Sigmoid colon (tissue), 7 donors: ENCODE measurements around the gene SPATS2L. TPM values are rescaled to one million over a fixed set of nuclear protein-coding genes. Genes with fewer than 3 reads are reported as not detected.

Source experiments
- DNase-seq: peaks from one replicate; pipeline ENCODE4 v3.0.0-alpha.2; 2019
- H3K27ac ChIP-seq, 4 donors: fragments of 200-600 bp; sonication (generic); one replicate each; pipeline ENCODE4 v1.5.1; 2016 to 2019; ENCODE audit warnings: mild to moderate bottlenecking in 1 of 4
- H3K27me3 ChIP-seq, 3 donors: fragments of 200-600 bp; sonication (generic); one replicate each; pipeline ENCODE4 v1.5.1; 2019; ENCODE audit warnings: mild to moderate bottlenecking in 1 of 3
- H3K36me3 ChIP-seq, 4 donors: fragments of 200-600 bp; sonication (generic); one replicate each; pipeline ENCODE4 v1.5.1; 2016 to 2019
- H3K4me1 ChIP-seq, 4 donors: fragments of 200-600 bp; sonication (generic); one replicate each; pipeline ENCODE4 v1.5.1; 2017 to 2019
- H3K4me3 ChIP-seq, 4 donors: fragments of 200-600 bp; sonication (generic); one replicate each; pipeline ENCODE4 v1.5.1; 2017 to 2019; ENCODE audit warnings: mild to moderate bottlenecking in 2 of 4, moderate library complexity in 1 of 4
- H3K9me3 ChIP-seq, 4 donors: fragments of 200-600 bp in 3 of 4; sonication (generic) in 3 of 4; one replicate each; pipeline versions ENCODE4 v1.5.1 to v1.6.1; 2013 to 2019
- EP300 ChIP-seq, 4 donors: sonication (generic); formaldehyde crosslinking; IDR thresholded peaks; one replicate each; pipeline ENCODE4 v1.6.1; 2017; ENCODE audit warnings: antibody characterized with exemption in 4 of 4
- POLR2A ChIP-seq, 2 donors: fragments of 450-650 bp; IDR thresholded peaks; one replicate each; pipeline ENCODE4 v1.6.1; 2016; ENCODE audit warnings: antibody characterized with exemption in 2 of 2, mild to moderate bottlenecking in 2 of 2, moderate library complexity in 2 of 2
- POLR2AphosphoS5 ChIP-seq, 4 donors: sonication (generic); formaldehyde crosslinking; IDR thresholded peaks; one replicate each; pipeline ENCODE4 v1.6.1; 2017; ENCODE audit warnings: antibody characterized with exemption in 4 of 4
- WGBS, 2 donors: extraction: QIAGEN DNeasy Blood & Tissue Kit; methylation state at CpG; one replicate each; pipeline ENCODE4 v1.1.7; 2013; 5-methylcytosine and 5-hydroxymethylcytosine counted together
- intact Hi-C: fragments of 100-400 bp; cut with DNase I; formaldehyde crosslinking; loops from one replicate; pipeline ENCODE4 v1.15.1; 2023
- polyA plus RNA-seq, 3 donors: library from polyadenylated mRNA; stranded (reverse); fragments of 200-250 nt; gene quantifications; one replicate each; pipeline ENCODE4 v1.2.3, GENCODE V29; 2013
- total RNA-seq, 4 donors: library from RNA; depleted of rRNA; stranded (reverse); fragments of >200 nt; gene quantifications; one replicate each; pipeline ENCODE4 v1.1.0, GENCODE V29; 2016
- TF ChIP-seq, protein P1 (sequence below), 4 experiments: fragments of 450-650 bp in 3 of 4; fragments of 200-600 bp in 1 of 4; IDR thresholded peaks; one replicate each; pipeline ENCODE4 v1.5.1; 2016 to 2019; ENCODE audit warnings: antibody characterized with exemption in 4 of 4, mild to moderate bottlenecking in 3 of 4, moderate library complexity in 2 of 4
- donor health status: healthy with polysubstance abuse.
- donor health status: Bipolar disorder and iron deficiency.
- donor health status: healthy.

Gene SPATS2L
- total and polyA plus RNA-seq, 7 donors, result 63.5 to 305 (median 104) TPM

DNA sequence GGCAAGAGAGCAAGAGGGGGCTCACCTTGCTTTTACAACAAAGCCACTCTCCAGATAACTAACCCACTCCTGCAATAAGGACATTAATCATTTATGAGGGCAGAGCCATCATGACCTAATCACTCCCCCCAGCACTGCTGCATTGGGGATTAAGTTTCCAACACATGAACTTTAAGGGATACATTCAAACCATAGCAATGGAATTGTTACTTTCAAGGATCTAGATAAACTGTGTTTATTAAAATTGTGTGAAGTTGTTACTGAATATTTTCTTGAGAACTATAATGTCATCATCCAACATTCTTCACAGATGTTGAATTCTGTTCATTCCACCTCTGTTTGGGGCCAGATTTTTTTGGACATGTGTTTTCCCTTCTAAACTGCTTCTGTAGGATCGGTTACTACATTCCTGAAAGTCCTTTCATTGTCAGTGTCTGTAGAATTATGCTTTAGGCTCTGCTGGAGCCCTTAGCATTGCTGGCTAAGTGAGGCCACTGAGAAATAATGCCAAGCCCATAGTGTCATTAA lies 50.4 kb downstream of the SPATS2L start:
- H3K27ac ChIP-seq, result peak overlapping the region; percentile 25 to 72 (median 48)
- intact Hi-C loops, result no loop called here

DNA sequence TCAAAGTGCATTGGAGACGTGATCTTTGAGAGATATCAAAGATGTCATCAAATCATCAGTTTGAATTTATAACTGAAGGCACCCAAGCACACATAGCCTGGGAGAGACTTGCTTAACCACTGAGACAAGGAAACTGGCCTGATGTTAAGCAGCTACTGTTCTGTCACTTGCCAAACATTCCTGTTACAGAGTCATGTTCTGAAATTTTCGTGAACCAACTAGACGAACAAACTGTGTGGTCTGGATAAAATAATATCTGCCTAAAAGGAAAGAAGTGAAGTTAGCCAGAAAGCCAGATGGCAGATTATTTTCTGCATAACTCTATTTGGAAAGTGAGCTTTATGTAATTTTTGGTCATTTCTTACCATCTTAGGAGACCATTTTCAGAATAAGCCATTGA lies 51.4 kb downstream of the SPATS2L start:
- Histone ChIP-seq H3K27ac (peak overlapping the region; percentile 25 to 72 (median 48)), H3K4me1 (peaks cover 0 to 48% (median 35%) of the 10 kb centered on the region in 4 donors), H3K9me3 (no peaks in the 10 kb centered on the region), H3K36me3 (no peaks in the 10 kb centered on the region), H3K4me3 (no peak overlapping the region), H3K27me3 (no peaks in the 10 kb centered on the region)
- intact Hi-C loops, result no loop called here
- DNase-seq, result no peak
- TF ChIP-seq, protein P1, sequence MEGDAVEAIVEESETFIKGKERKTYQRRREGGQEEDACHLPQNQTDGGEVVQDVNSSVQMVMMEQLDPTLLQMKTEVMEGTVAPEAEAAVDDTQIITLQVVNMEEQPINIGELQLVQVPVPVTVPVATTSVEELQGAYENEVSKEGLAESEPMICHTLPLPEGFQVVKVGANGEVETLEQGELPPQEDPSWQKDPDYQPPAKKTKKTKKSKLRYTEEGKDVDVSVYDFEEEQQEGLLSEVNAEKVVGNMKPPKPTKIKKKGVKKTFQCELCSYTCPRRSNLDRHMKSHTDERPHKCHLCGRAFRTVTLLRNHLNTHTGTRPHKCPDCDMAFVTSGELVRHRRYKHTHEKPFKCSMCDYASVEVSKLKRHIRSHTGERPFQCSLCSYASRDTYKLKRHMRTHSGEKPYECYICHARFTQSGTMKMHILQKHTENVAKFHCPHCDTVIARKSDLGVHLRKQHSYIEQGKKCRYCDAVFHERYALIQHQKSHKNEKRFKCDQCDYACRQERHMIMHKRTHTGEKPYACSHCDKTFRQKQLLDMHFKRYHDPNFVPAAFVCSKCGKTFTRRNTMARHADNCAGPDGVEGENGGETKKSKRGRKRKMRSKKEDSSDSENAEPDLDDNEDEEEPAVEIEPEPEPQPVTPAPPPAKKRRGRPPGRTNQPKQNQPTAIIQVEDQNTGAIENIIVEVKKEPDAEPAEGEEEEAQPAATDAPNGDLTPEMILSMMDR (IDR thresholded peaks at IDR 0.05), result no peak
- peak; percentile 55 to 86 (median 68) for TF ChIP-seq POLR2AphosphoS5 (IDR thresholded peaks at IDR 0.05)
- 78 to 92% methylated on average over 3 of the region's 3 CpGs for WGBS, 2 donors

More for the DNA sequence above, 50.4 kb downstream of the SPATS2L start:
- DNase-seq, result no peak
- peaks cover 0 to 50% (median 39%) of the 10 kb centered on the region in 4 donors for H3K4me1 ChIP-seq
- 71 to 89% methylated on average over 1 of the region's 1 CpG for WGBS, 2 donors
- H3K36me3 ChIP-seq, result no peaks in the 10 kb centered on the region
- H3K9me3 ChIP-seq, result no peaks in the 10 kb centered on the region
- TF ChIP-seq POLR2AphosphoS5 (IDR thresholded peaks at IDR 0.05) (no peak), POLR2A (IDR thresholded peaks at IDR 0.05) (no peak), EP300 (IDR thresholded peaks at IDR 0.05) (no peak)
- TF ChIP-seq, protein P1 (IDR thresholded peaks at IDR 0.05), result no peak
- no peak overlapping the region for H3K4me3 ChIP-seq
- no peaks in the 10 kb centered on the region for H3K27me3 ChIP-seq

DNA sequence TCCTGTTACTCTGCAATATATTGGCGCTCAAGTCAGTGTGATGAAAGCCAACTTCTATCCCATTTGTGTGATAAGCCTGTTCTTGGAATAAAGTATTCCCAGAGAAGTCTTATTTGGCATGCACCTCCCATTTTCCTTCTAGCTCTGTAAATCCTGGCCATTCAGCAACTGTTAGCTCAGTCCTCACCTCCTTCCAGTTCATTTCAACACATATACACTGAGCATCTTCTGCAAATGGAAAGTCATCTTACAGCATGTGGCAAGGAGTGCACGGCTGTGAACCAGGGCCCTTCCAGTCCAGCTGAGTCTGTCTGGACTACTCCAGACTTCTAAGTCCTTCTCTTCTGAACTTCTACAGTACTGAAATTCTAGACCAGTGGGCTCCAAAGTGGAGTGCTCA lies 53.1 kb downstream of the SPATS2L start:
- Histone ChIP-seq H3K27ac (no peak overlapping the region), H3K4me1 (peaks cover 0 to 50% (median 45%) of the 10 kb centered on the region in 4 donors), H3K9me3 (no peaks in the 10 kb centered on the region), H3K4me3 (no peak overlapping the region), H3K36me3 (no peaks in the 10 kb centered on the region), H3K27me3 (no peaks in the 10 kb centered on the region)
- intact Hi-C loops, result no loop called here
- TF ChIP-seq EP300 (IDR thresholded peaks at IDR 0.05) (no peak), POLR2AphosphoS5 (IDR thresholded peaks at IDR 0.05) (no peak), POLR2A (IDR thresholded peaks at IDR 0.05) (no peak)
- TF ChIP-seq, protein P1 (IDR thresholded peaks at IDR 0.05), result no peak
- WGBS, 2 donors, result 93 to 95% methylated on average over 2 of the region's 2 CpGs
- no peak for DNase-seq

DNA sequence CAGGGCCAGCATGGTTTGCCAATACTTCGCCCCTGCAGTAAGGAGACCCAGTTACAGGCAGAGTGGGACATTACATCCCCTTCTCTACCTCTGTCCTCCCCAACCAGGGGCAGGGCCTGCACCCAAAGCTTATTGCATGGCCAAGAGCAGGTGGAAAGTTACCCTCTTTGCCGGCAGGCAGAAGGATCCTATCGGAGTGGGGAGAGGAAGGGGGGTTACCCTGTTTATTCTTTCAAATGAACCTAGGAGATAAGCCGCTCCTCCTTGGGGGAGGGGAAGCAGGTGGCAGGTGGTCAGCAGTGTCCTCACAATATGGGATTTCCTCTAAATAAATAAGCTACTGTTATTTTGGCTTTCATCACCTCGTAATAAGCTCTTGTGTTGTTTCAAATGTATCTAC lies 53.9 kb downstream of the SPATS2L start:
- Histone ChIP-seq H3K36me3 (no peaks in the 10 kb centered on the region), H3K4me3 (no peak overlapping the region), H3K27me3 (no peaks in the 10 kb centered on the region), H3K9me3 (no peaks in the 10 kb centered on the region), H3K4me1 (peaks cover 0 to 59% (median 52%) of the 10 kb centered on the region in 4 donors), H3K27ac (peak overlapping the region in 1 of 4 donors; percentile 6)
- 87 to 89% methylated on average over 5 of the region's 5 CpGs for WGBS, 2 donors
- no peak for DNase-seq
- TF ChIP-seq, protein P1 (IDR thresholded peaks at IDR 0.05), result no peak
- TF ChIP-seq POLR2A (IDR thresholded peaks at IDR 0.05) (no peak), EP300 (IDR thresholded peaks at IDR 0.05) (no peak)
- intact Hi-C loops, result loop anchor here (5.0 kb wide), 1 partner anchor 53 kb away; the partner anchor contains the start of gene SPATS2L
